ENCODE measurements around the gene ZHX3. TPM values are rescaled to one million over a fixed set of nuclear protein-coding genes. Genes with fewer than 3 reads are reported as not detected.

Gene ZHX3
- total and polyA plus RNA-seq, 10 of the 15 experiments (the other 5 are each of a cell fraction or from before 2014, with no cell fraction given) = 1.3 to 14.0 (median 5.0) TPM

GRCh38 chr20:41172296-41173140, 145.0 kb downstream of the ZHX3 start:
- intact Hi-C loops (cut with micrococcal nuclease; ENCODE audit: unreplicated experiment) (loop anchor here (1.0 to 2.0 kb wide), 3 partner anchors 60 to 204 kb away; partner anchors contain the start of gene LPIN3), in situ Hi-C loops (cut with MboI) (loop anchor here (5.0 kb wide), 2 partner anchors 60 to 170 kb away; partner anchors contain the start of gene LPIN3)
- peaks cover 3% of the 10 kb centered on the region; the same call in 1 of the 2 replicates for H4K20me1 ChIP-seq (ENCODE audit: control insufficient read depth, insufficient read depth)
- peaks cover 7% of the 10 kb centered on the region for H3K4me1 ChIP-seq (ENCODE audit: control insufficient read depth, insufficient read depth, low read length)
- POLR2A ChIA-PET = interaction anchor here (1.0 to 1.1 kb wide), 3 partner anchors 37 to 204 kb away, joined by 3 to 4 read pairs (median 3); no protein-coding TSS in a partner anchor
- H3K36me3 ChIP-seq (ENCODE audit: control insufficient read depth in 2 of 2, insufficient read depth in 2 of 2, low read length in 1 of 2) = peaks cover 42 to 51% of the 10 kb centered on the region in 2 experiments; a peak in 3 of 4 replicates
- RAD21 ChIA-PET (ENCODE audit: unreplicated experiment) = interaction anchor here (0.6 to 2.2 kb wide), 14 partner anchors 12 to 203 kb away, joined by 3 to 25 read pairs (median 5); partner anchors contain the start of gene LPIN3
- no peak overlapping the region for H2AFZ ChIP-seq (ENCODE audit: control insufficient read depth, low read depth, low read length)
- CTCF ChIA-PET = interaction anchor here (0.6 to 3.7 kb wide), 31 partner anchors 9 to 238 kb away, joined by 3 to 52 read pairs (median 4); partner anchors contain the start of genes LPIN3 and PLCG1
- H3K4me2 ChIP-seq (ENCODE audit: control insufficient read depth, insufficient read depth) = no peak overlapping the region
- H3K4me3 ChIP-seq = no peak overlapping the region
- no peak overlapping the region for H3K9ac ChIP-seq (ENCODE audit: control insufficient read depth, insufficient read depth, low read length)
- no peaks in the 10 kb centered on the region for H3K79me2 ChIP-seq (ENCODE audit: control insufficient read depth, insufficient read depth, low read length)
- WGBS (ENCODE audit: insufficient coverage, insufficient replicate concordance, low lambda C conversion rate, missing lambda C conversion rate) = 93% methylated on average over 18 of the region's 18 CpGs
- no peak overlapping the region for H3K27ac ChIP-seq (ENCODE audit: control insufficient read depth, insufficient read depth)
- H3K9me3 ChIP-seq (replicated peaks; ENCODE audit: control insufficient read depth, insufficient read depth, low read length) = no peaks in the 10 kb centered on the region
- FAIRE-seq (no peak), DNase-seq (ENCODE audit: low read depth, low spot score) (no peak), ATAC-seq (peak; percentile 30)
- TF ChIP-seq MTA2 (IDR thresholded peaks at IDR 0.05; ENCODE audit: low read depth) (no peak), BRCA1 (IDR thresholded peaks at IDR 0.05; ENCODE audit: low read depth, low read length) (no peak), FOXK2 (IDR thresholded peaks at IDR 0.05) (no peak), ESRRA (IDR thresholded peaks at IDR 0.05; ENCODE audit: low read length) (no peak), CBFB (IDR thresholded peaks at IDR 0.05; ENCODE audit: low read depth) (no peak), BCL11A (IDR thresholded peaks at IDR 0.05; ENCODE audit: low read depth, low read length) (no peak), ZBTB11 (CRISPR knock-in tag; IDR thresholded peaks at IDR 0.05) (no peak), PAX8 (IDR thresholded peaks at IDR 0.05) (no peak), PRDM15 (CRISPR knock-in tag; IDR thresholded peaks at IDR 0.05) (no peak), NR2F1 (conservative IDR thresholded peaks at IDR 0.05) (no peak), NR2C1 (IDR thresholded peaks at IDR 0.05) (no peak), RELA (IDR thresholded peaks at IDR 0.05; ENCODE audit: borderline replicate concordance, partially characterized antibody) (no peak)
- no peaks in the 10 kb centered on the region for H3K27me3 ChIP-seq (replicated peaks in 1 of 2; ENCODE audit: control insufficient read depth in 2 of 2, insufficient read depth in 2 of 2, low read length in 1 of 2)
- SMC1A ChIA-PET (ENCODE audit: uncharacterized antibody, unreplicated experiment) = interaction anchor here (0.6 to 4.4 kb wide), 13 partner anchors 15 to 172 kb away, joined by 3 to 29 read pairs (median 5); partner anchors contain the start of genes LPIN3 and PLCG1
- BruUV-seq (replicated peaks) = no TSS peak
